ENCODE measurements around the gene PAPPA. TPM values are rescaled to one million over a fixed set of nuclear protein-coding genes. Genes with fewer than 3 reads are reported as not detected.

Gene PAPPA
- total RNA-seq, 4 donors from 2014 or later, result 1.0 to 5.0 (median 2.8) TPM

GRCh38 chr9:116362493-116362892 lies 208.9 kb downstream of the PAPPA start:
- TF ChIP-seq POLR2A (IDR thresholded peaks at IDR 0.05), result no peak
- no peak for TF ChIP-seq CTCF (IDR thresholded peaks at IDR 0.05)
- Histone ChIP-seq H3K4me1 (peaks cover 0 to 7% of the 10 kb centered on the region in 2 donors), H3K27me3 (no peaks in the 10 kb centered on the region), H3K27ac (no peak overlapping the region), H3K9me3 (no peaks in the 10 kb centered on the region), H3K4me3 (replicated peaks in 1 of 3) (no peak overlapping the region), H3K36me3 (no peaks in the 10 kb centered on the region)
- DNase-seq, result no peak
- WGBS, 2 donors, result 96% methylated on average over 6 of the region's 6 CpGs
- intact Hi-C loops (cut with DNase I), result no loop called here

GRCh38 chr9:116365056-116365471 lies 211.5 kb downstream of the PAPPA start:
- TF ChIP-seq POLR2A (IDR thresholded peaks at IDR 0.05) (peak in 1 of 2 donors; percentile 17), CTCF (IDR thresholded peaks at IDR 0.05) (peak in 3 of 6 experiments; percentile 22 to 34 (median 30))
- intact Hi-C loops (cut with DNase I), result no loop called here
- H3K36me3 ChIP-seq, result no peaks in the 10 kb centered on the region
- no peaks in the 10 kb centered on the region for H3K9me3 ChIP-seq
- WGBS, 2 donors, result 14 to 20% methylated on average over 9 of the region's 9 CpGs
- H3K4me1 ChIP-seq, result peaks cover 0 to 11% of the 10 kb centered on the region in 2 donors
- peak overlapping the region in 1 of 3 donors; percentile 26 for H3K27ac ChIP-seq
- H3K4me3 ChIP-seq (replicated peaks in 1 of 3), result no peak overlapping the region
- DNase-seq, result peak; percentile 63 to 72
- H3K27me3 ChIP-seq, result no peaks in the 10 kb centered on the region

- peaks cover 0 to 11% of the 10 kb centered on the region in 2 donors for H3K4me1 ChIP-seq
- intact Hi-C loops (cut with DNase I), result no loop called here
- no peaks in the 10 kb centered on the region for H3K27me3 ChIP-seq
- H3K27ac ChIP-seq, result no peak overlapping the region
- no peaks in the 10 kb centered on the region for H3K9me3 ChIP-seq
- no peak for DNase-seq
- no peak overlapping the region for H3K4me3 ChIP-seq (replicated peaks in 1 of 3)
- TF ChIP-seq POLR2A (IDR thresholded peaks at IDR 0.05) (no peak), CTCF (IDR thresholded peaks at IDR 0.05) (no peak)
- no peaks in the 10 kb centered on the region for H3K36me3 ChIP-seq
- WGBS, 2 donors, result 94 to 100% methylated on average over 1 of the region's 1 CpG
These were observed 212.7 kb downstream of the PAPPA start for GRCh38 chr9:116366241-116366640.

- WGBS, 2 donors, result 90 to 92% methylated on average over 9 of the region's 9 CpGs
These were observed 215.1 kb downstream of the PAPPA start for GRCh38 chr9:116368680-116369079.

GRCh38 chr9:116369706-116370105 lies 216.1 kb downstream of the PAPPA start:
- H3K4me1 ChIP-seq, result peaks cover 0 to 11% of the 10 kb centered on the region in 2 donors
- H3K36me3 ChIP-seq, result no peaks in the 10 kb centered on the region
- 66 to 78% methylated on average over 5 of the region's 5 CpGs for WGBS, 2 donors
- DNase-seq, result no peak
- H3K9me3 ChIP-seq, result no peaks in the 10 kb centered on the region
- no peak overlapping the region for H3K27ac ChIP-seq
- no peak overlapping the region for H3K4me3 ChIP-seq (replicated peaks in 1 of 3)
- TF ChIP-seq POLR2A (IDR thresholded peaks at IDR 0.05) (no peak), CTCF (IDR thresholded peaks at IDR 0.05) (no peak)
- intact Hi-C loops (cut with DNase I), result no loop called here
- no peaks in the 10 kb centered on the region for H3K27me3 ChIP-seq

More at GRCh38 chr9:116368680-116369079, 215.1 kb downstream of the PAPPA start:
- H3K9me3 ChIP-seq, result no peaks in the 10 kb centered on the region
- no peaks in the 10 kb centered on the region for H3K36me3 ChIP-seq
- TF ChIP-seq CTCF (IDR thresholded peaks at IDR 0.05), result no peak
- TF ChIP-seq POLR2A (IDR thresholded peaks at IDR 0.05), result no peak
- H3K27me3 ChIP-seq, result no peaks in the 10 kb centered on the region
- H3K27ac ChIP-seq, result no peak overlapping the region
- H3K4me1 ChIP-seq, result peaks cover 0 to 11% of the 10 kb centered on the region in 2 donors
- intact Hi-C loops (cut with DNase I), result no loop called here
- DNase-seq, result no peak
- H3K4me3 ChIP-seq (replicated peaks in 1 of 3), result no peak overlapping the region
